Adrenal gland (tissue), 12 donors: Measurements from ENCODE around the gene NIM1K. TPM values are rescaled to one million over a fixed set of nuclear protein-coding genes. Genes with fewer than 3 reads are reported as not detected.

Experiments
- DNase-seq, 7 donors: peaks; one replicate each; pipeline ENCODE4 v3.0.0-alpha.2; 2019 to 2020
- H3K27ac ChIP-seq, 5 donors: fragments of 200-600 bp; sonication (generic) in 4 of 5; 1 replicate in 3 of 5; 2 replicates in 2 of 5; pipeline versions ENCODE4 v1.5.1 to v1.8.0; 2016 to 2020; ENCODE audit warnings: mild to moderate bottlenecking in 1 of 5
- H3K27me3 ChIP-seq: fragments of 200-600 bp; 2 replicates; pipeline ENCODE4 v1.8.0; 2021
- H3K36me3 ChIP-seq, 2 donors: fragments of 200-600 bp; replicated peaks in 1 of 2; 1 replicate in 1 of 2; 2 replicates in 1 of 2; pipeline versions ENCODE4 v1.5.1 to v1.8.0; 2018 to 2022
- H3K4me1 ChIP-seq, 2 donors: fragments of 200-600 bp; replicated peaks in 1 of 2; 1 replicate in 1 of 2; 2 replicates in 1 of 2; pipeline versions ENCODE4 v1.5.1 to v1.8.0; 2018 to 2021
- H3K4me3 ChIP-seq, 4 donors: fragments of 200-600 bp; sonication (generic) in 3 of 4; one replicate each; pipeline ENCODE4 v1.5.1; 2016 to 2018
- H3K9me3 ChIP-seq, 3 donors: fragments of 200-600 bp; sonication (generic) in 1 of 3; replicated peaks in 1 of 3; 1 replicate in 2 of 3; 2 replicates in 1 of 3; pipeline versions ENCODE4 v1.5.1 to v1.8.0; 2016 to 2021
- CTCF ChIP-seq, 6 experiments: fragments of 450-650 bp in 4 of 6; fragments of 200-600 bp in 2 of 6; sonication (generic) in 1 of 6; IDR thresholded peaks; 1 replicate in 5 of 6; 2 replicates in 1 of 6; pipeline versions ENCODE4 v1.5.1 to v1.8.0; 2016 to 2021; ENCODE audit warnings: antibody characterized with exemption in 6 of 6, mild to moderate bottlenecking in 2 of 6, moderate library complexity in 1 of 6
- POLR2A ChIP-seq, 2 donors: fragments of 450-650 bp; IDR thresholded peaks; one replicate each; pipeline ENCODE4 v1.6.1; 2017; ENCODE audit warnings: antibody characterized with exemption in 2 of 2, mild to moderate bottlenecking in 2 of 2, moderate library complexity in 1 of 2
- WGBS, 4 donors: extraction: QIAGEN DNeasy Blood & Tissue Kit in 2 of 4; methylation state at CpG; one replicate each; pipeline versions ENCODE4 v1.1.5 to v1.1.7; 2013 to 2017; 5-methylcytosine and 5-hydroxymethylcytosine counted together
- intact Hi-C, 2 donors: fragments of 100-400 bp; cut with DNase I; formaldehyde crosslinking; loops; one replicate each; pipeline versions ENCODE4 v1.14.1 to v1.15.0; 2022 to 2023
- polyA plus RNA-seq, 3 donors: library from polyadenylated mRNA; stranded (reverse); fragments of 200-250 nt in 2 of 3; fragments of 350-450 nt in 1 of 3; fragmentation: Illumina TruSeq in 1 of 3; extraction: RNeasy Lipid Tissue Mini Kit (QIAGEN cat#74804) in 1 of 3; gene quantifications; one replicate each; pipeline ENCODE4 v1.2.3, GENCODE V29; 2013 to 2014
- total RNA-seq, 9 donors: library from RNA; depleted of rRNA in 4 of 9; stranded (reverse); fragments of >200 nt in 4 of 9; fragments of 120-200 nt in 1 of 9; fragmentation: NEBNext Ultra II Directional in 1 of 9; extraction: Animal tissue kit (Norgen Biotek cat#: 25700) in 1 of 9; gene quantifications; one replicate each; pipeline versions ENCODE4 v1.1.0 to v1.2.4, GENCODE V29; 2013 to 2023
- donor health status: healthy with polysubstance abuse.
- donor health status: Bipolar disorder and iron deficiency.
- donor health status: DM: yes; HTN: yes; CAD: no.
- donor health status: DM: no; HTN: no; CAD: no.
- donor health status: DM: no; HTN: no; CAD: no.
- donor health status: DM: yes; HTN: yes; CAD: no.

The NIM1K gene
- total and polyA plus RNA-seq, 12 donors = 0.18 to 3.9 (median 1.1) TPM

DNA sequence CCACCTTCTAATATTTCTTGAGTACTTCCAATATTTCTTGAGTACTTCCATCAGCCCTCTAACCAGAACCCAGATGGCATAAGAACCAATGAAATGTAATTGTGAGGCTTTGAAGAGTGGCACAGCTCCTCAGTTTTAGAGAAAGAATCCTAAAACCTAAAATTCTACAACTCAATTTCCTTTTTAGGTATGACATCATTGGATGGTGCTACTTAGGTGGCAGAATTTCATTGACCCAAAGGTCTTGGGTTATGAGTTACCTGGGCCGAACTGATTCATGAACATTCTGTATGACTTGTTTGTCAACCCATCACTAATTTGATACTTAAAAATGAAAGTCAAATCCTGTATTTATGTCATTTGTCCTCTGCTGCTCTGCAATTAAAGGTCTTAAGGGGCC, 108.1 kb downstream of the NIM1K start:
- Histone ChIP-seq H3K4me1 (peaks cover 0 to 21% of the 10 kb centered on the region in 2 donors), H3K9me3 (no peaks in the 10 kb centered on the region), H3K4me3 (no peak overlapping the region), H3K36me3 (peaks cover 0 to 35% of the 10 kb centered on the region in 2 donors), H3K27me3 (no peaks in the 10 kb centered on the region), H3K27ac (no peak overlapping the region)
- WGBS, 4 donors = 82 to 100% (median 97%) methylated on average over 1 of the region's 1 CpG
- no peak for DNase-seq
- TF ChIP-seq POLR2A (IDR thresholded peaks at IDR 0.05) = no peak
- TF ChIP-seq CTCF (IDR thresholded peaks at IDR 0.05) = no peak
- intact Hi-C loops = loop anchor here in 1 of 2 donors (10.0 kb wide), 1 partner anchor 185 kb away; no protein-coding TSS in a partner anchor

DNA sequence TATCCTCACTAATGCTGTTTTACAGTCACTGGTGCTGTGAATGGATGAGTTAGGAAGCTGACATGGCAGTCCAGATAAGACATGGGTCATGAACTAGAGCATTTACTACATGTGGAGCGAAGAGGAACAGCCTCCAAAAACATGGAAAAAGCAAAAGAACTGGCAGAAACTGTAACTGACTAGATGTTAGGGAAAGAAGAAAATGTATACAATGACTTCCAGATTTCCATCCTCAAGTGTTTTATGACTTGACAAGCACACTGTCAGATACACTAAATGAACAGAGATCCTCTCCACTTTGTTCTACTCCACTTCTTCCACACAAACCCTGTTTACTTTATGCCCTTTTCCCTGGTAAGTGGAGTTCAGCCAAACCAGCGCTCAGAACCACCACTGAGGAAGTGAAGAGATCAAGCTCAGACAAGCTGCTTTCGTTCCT, 109.6 kb downstream of the NIM1K start:
- Histone ChIP-seq H3K36me3 (peaks cover 0 to 19% of the 10 kb centered on the region in 2 donors), H3K9me3 (no peaks in the 10 kb centered on the region), H3K4me1 (peaks cover 0 to 22% of the 10 kb centered on the region in 2 donors), H3K27ac (no peak overlapping the region), H3K4me3 (no peak overlapping the region), H3K27me3 (no peaks in the 10 kb centered on the region)
- WGBS, 4 donors = 80 to 86% (median 81%) methylated on average over 3 of the region's 3 CpGs
- TF ChIP-seq CTCF (IDR thresholded peaks at IDR 0.05) (no peak), POLR2A (IDR thresholded peaks at IDR 0.05) (no peak)
- DNase-seq = no peak
- intact Hi-C loops = loop anchor here in 1 of 2 donors (10.0 kb wide), 1 partner anchor 187 kb away; no protein-coding TSS in a partner anchor

- H3K4me1 ChIP-seq = peaks cover 0 to 30% of the 10 kb centered on the region in 2 donors
- TF ChIP-seq CTCF (IDR thresholded peaks at IDR 0.05) (no peak), POLR2A (IDR thresholded peaks at IDR 0.05) (no peak)
- DNase-seq = no peak
- H3K4me3 ChIP-seq = no peak overlapping the region
- intact Hi-C loops = loop anchor here in 1 of 2 donors (10.0 kb wide), 1 partner anchor 188 kb away; no protein-coding TSS in a partner anchor
- H3K27me3 ChIP-seq = no peaks in the 10 kb centered on the region
- H3K9me3 ChIP-seq = no peaks in the 10 kb centered on the region
- H3K27ac ChIP-seq = no peak overlapping the region
- WGBS, 4 donors = 84 to 90% (median 88%) methylated on average over 3 of the region's 3 CpGs
- peaks cover 0 to 11% of the 10 kb centered on the region in 2 donors for H3K36me3 ChIP-seq
Observed at GRCh38 chr5:43302481-43302880, 110.5 kb downstream of the NIM1K start.

DNA sequence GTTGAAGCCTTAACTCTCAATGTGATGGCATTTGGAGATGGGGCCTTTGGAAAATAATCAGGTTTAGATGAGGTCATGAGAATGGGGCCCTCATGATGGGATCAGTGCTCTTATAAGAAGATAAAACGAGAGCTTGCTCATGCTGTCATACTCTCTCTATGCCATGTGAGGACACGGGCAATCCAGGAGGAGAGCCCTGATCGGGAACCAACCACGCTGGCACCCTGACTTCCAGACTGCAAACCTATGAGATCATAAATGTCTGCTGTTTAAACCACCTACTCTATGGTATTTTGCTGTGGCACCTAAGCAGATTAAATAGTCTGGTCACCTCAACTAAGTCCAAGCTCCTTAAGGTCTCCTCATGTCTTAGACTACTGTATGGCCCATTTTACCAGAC, 111.2 kb downstream of the NIM1K start:
- no peaks in the 10 kb centered on the region for H3K27me3 ChIP-seq
- 91 to 98% (median 95%) methylated on average over 4 of the region's 4 CpGs for WGBS, 4 donors
- H3K27ac ChIP-seq = no peak overlapping the region
- H3K4me1 ChIP-seq = peaks cover 0 to 38% of the 10 kb centered on the region in 2 donors
- no peak for TF ChIP-seq POLR2A (IDR thresholded peaks at IDR 0.05)
- no peak for TF ChIP-seq CTCF (IDR thresholded peaks at IDR 0.05)
- peaks cover 0 to 4% of the 10 kb centered on the region in 2 donors for H3K36me3 ChIP-seq
- intact Hi-C loops = loop anchor here in 1 of 2 donors (10.0 kb wide), 1 partner anchor 188 kb away; no protein-coding TSS in a partner anchor
- no peak for DNase-seq
- no peak overlapping the region for H3K4me3 ChIP-seq
- no peaks in the 10 kb centered on the region for H3K9me3 ChIP-seq
